Rectal smooth muscle tissue (tissue), 1 donor: Measurements from ENCODE around the gene SMPX.

Experiments used
- H3K27ac ChIP-seq: one replicate; pipeline ENCODE4 v1.7.0; 2013; ENCODE audit warnings: low read depth, low read length, inconsistent platforms
- H3K27me3 ChIP-seq: one replicate; pipeline ENCODE4 v1.7.0; 2013; ENCODE audit warnings: low read length; ENCODE audit not compliant: control insufficient read depth, insufficient read depth
- H3K36me3 ChIP-seq: one replicate; pipeline ENCODE4 v1.7.0; 2013; ENCODE audit warnings: low read length; ENCODE audit not compliant: control insufficient read depth, insufficient read depth
- H3K4me1 ChIP-seq: one replicate; pipeline ENCODE4 v1.7.0; 2013; ENCODE audit warnings: low read length; ENCODE audit not compliant: control insufficient read depth, insufficient read depth
- H3K4me3 ChIP-seq: one replicate; pipeline ENCODE4 v1.7.0; 2013; ENCODE audit warnings: low read length
- H3K9ac ChIP-seq: one replicate; pipeline ENCODE4 v1.7.0; 2013; ENCODE audit warnings: low read length

Gene SMPX

DNA sequence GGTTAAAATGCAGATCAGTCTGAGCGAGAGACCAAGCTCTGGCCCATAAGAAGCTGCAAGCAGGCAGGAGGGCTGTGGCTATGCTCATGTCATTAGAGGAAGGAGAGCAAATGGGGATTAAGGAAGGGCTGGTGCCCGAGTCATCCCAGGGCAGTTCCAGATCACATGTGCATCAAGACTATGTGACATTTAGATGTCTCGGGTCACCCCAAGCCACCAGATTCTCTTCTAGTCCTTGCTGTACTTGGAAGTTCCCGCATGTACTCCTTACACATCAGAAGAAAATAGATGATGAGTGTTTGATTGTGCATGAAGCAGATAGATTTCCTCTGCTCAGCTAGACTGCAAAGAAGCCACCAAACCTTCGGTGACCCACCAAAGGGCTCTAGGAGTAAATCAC is 57.6 kb downstream of the SMPX start:
- no peak overlapping the region for H3K4me3 ChIP-seq
- no peaks in the 10 kb centered on the region for H3K4me1 ChIP-seq
- no peak overlapping the region for H3K27ac ChIP-seq
- no peaks in the 10 kb centered on the region for H3K27me3 ChIP-seq
- no peaks in the 10 kb centered on the region for H3K36me3 ChIP-seq
- no peak overlapping the region for H3K9ac ChIP-seq

DNA sequence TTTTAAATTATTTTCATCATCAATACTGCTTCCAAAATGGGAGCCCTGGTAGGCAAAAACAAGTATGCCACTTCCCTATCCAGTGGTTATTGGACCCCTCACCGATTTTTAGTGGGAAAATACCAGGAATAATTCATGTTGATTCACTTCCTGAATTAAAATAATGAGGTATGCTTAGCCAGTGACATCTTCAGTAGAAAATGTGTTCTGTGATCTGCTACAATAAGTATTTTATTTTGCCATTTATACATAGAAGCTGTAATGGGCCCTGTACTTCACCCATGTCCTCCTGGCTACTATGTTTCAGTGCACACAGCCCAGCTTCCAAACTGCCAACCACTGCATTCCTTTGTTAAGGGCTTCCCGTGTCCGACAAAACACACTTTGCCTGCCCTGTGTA is 58.8 kb downstream of the SMPX start:
- H3K36me3 ChIP-seq: no peaks in the 10 kb centered on the region
- no peaks in the 10 kb centered on the region for H3K27me3 ChIP-seq
- H3K4me3 ChIP-seq: no peak overlapping the region

DNA sequence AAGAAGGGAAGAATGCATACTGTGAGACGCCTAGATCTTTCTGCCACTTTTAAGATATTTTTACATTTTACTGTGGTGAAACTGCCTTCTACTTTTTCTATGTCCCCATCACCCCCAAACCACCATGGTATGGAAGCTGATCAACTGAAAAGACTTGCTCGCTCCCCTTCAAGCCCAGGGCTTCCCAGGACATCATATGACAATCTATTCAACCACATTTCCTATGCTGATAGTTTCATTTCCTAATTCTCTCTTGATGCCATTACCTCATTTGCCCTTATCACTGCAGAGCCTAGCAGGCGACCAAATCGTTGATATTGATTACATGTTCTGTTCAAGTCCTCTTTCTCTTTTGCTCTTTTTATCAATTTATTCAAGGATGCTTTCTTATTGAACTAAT is 59.6 kb downstream of the SMPX start:
- Histone ChIP-seq H3K9ac (no peak overlapping the region), H3K27me3 (no peaks in the 10 kb centered on the region), H3K36me3 (no peaks in the 10 kb centered on the region), H3K27ac (no peak overlapping the region), H3K4me1 (no peaks in the 10 kb centered on the region), H3K4me3 (no peak overlapping the region)

More for the DNA sequence above, 58.8 kb downstream of the SMPX start:
- H3K9ac ChIP-seq: no peak overlapping the region
- no peaks in the 10 kb centered on the region for H3K4me1 ChIP-seq
- H3K27ac ChIP-seq: no peak overlapping the region

DNA sequence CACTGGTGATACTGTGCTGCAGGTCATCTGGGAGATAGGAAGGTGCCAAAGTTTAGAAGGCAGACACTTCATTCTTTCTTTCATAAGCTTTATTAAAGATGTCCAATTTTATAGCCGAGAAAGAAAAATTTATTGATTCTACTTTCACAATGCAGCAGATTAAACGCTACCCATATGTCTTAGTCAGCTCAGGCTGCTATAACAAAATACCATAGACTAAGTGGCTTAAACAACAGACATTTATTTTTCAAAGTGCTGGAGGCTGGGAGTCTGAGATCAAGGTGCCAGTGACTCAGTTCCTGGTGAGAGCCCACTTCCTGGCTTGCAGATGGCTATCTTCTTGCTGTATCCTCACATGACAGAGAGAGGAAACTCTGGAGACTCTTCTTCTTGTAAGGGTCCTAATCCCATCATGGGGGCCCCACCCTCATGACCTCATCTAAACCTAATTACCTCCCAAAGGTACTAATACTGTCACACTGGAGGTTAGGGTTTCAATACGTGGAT is 66.4 kb downstream of the SMPX start:
- Histone ChIP-seq H3K36me3 (no peaks in the 10 kb centered on the region), H3K4me1 (no peaks in the 10 kb centered on the region), H3K27ac (no peak overlapping the region), H3K27me3 (no peaks in the 10 kb centered on the region), H3K4me3 (no peak overlapping the region), H3K9ac (no peak overlapping the region)

DNA sequence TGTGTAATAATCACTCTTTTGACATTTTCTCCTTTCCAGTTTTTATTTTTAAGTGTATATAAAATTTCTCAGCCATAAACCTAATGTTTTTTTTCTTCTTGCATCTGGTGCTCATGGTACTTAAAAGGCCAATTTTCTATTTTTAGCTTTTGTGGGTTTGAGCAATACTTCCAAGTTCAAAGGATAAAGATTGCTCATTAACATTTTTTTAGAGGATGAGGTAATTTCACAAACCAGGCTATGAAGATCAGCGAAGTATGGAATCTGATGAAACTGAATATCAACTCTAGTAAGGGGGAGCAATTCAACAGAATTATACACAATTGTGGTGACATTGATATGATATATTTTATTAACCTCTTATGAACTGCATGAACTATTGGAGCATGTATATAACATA is 74.0 kb downstream of the SMPX start:
- Histone ChIP-seq H3K4me3 (no peak overlapping the region), H3K27me3 (no peaks in the 10 kb centered on the region), H3K9ac (no peak overlapping the region), H3K27ac (no peak overlapping the region), H3K36me3 (no peaks in the 10 kb centered on the region), H3K4me1 (no peaks in the 10 kb centered on the region)

DNA sequence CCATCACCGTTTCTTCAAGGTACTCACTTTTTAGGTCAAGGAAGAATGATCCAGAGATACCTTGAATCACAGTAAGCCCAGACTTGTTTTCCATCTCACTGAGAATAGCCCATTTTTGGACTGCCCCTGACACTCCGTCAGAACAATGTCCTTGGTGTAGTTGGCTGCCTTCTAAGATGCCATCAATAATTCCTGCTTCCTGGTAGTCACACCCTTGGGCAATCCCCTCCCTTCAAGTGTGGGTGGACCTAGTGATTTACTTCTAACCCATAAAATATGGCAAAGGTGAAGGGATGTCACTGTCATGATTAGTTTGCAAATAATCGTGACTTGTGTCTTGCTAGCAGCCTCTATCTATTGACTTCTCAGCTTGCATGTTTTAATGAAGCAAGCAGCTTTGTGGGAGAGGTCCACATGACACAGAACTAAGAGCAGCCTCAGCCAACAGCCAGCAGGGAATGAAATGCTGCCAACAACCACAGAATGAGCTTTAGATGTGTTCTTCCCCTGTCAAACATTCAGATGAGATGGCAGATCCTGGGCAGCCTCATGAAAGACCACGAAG is 79.8 kb downstream of the SMPX start:
- Histone ChIP-seq H3K27me3 (no peaks in the 10 kb centered on the region), H3K27ac (no peak overlapping the region), H3K36me3 (no peaks in the 10 kb centered on the region), H3K4me1 (no peaks in the 10 kb centered on the region), H3K9ac (no peak overlapping the region), H3K4me3 (no peak overlapping the region)

DNA sequence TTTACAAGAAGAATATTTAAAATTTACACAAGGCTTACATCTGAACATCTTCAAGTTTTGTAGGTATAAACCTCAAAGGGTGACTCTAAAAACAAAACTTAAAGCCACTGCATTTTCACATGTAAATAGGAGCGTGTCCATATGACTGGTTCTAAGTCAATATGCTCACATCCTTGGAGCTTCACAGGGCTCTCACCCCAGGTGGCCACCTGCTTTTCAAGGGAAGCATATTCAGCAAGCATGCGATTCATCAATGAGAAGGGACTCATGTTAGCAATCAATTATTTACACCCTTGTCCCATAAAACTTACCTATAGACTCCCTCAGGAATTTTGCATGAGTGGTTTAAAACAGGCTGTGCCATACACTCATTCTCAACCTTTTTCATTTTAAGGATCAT is 82.0 kb downstream of the SMPX start:
- Histone ChIP-seq H3K36me3 (no peaks in the 10 kb centered on the region), H3K27ac (no peak overlapping the region), H3K4me3 (no peak overlapping the region), H3K27me3 (no peaks in the 10 kb centered on the region), H3K4me1 (no peaks in the 10 kb centered on the region), H3K9ac (no peak overlapping the region)

DNA sequence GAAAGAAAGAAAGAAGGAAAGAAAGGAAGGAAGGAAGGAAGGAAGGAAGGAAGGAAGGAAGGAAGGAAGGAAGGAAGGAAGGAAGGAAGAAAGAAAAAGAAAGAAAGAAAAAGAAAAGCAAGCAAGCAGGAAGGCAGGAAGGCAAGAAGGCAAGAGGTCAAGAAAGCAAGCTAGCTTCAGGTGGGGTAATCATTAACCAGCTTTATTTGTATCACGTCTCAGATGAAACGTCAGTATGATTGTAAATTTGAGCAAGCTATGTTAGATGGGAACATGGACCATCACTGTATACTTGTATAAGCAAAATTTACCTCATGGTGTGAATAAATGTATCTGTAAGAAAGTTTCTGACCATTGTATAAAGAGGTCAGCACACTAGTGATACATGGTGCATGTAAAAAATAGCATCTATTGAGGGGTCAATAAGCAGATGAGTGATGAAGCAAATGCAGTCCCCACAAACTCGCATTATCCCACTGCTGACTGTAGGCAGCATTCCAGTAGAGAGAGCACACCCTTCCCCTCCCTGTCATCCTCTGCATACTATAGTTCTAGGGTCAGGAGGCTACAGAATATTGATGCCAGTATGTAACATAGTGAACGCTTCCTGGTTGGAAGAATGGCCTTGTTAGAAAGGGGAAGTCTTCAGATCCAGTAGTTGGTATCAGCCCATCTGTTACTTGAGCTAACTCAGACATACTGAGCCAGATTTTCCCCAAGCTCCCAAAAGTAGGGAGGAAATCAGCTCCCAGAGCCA is 83.3 kb downstream of the SMPX start:
- Histone ChIP-seq H3K9ac (no peak overlapping the region), H3K4me3 (no peak overlapping the region), H3K36me3 (no peaks in the 10 kb centered on the region), H3K4me1 (no peaks in the 10 kb centered on the region), H3K27me3 (no peaks in the 10 kb centered on the region), H3K27ac (no peak overlapping the region)

DNA sequence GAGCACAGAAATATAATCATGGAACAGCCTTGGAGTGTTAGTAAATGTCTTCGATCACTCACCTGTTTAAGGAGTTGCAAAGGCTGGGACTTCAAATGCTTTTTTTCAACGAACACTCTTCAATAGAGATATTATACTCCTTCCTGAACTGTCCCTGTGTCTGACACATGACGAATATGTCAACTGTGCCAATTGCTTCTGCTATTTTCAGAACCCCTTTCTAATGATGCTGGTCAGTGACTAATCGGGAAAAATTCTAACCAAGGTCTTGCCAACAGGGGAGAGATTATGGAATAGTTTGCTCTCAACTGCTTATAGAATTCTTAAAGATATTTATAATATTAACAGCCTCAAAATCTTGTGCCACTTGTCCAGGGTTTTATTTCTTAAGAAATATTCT is 91.2 kb downstream of the SMPX start:
- no peaks in the 10 kb centered on the region for H3K4me1 ChIP-seq
- no peaks in the 10 kb centered on the region for H3K36me3 ChIP-seq
- H3K27ac ChIP-seq: no peak overlapping the region
- H3K27me3 ChIP-seq: no peaks in the 10 kb centered on the region
- no peak overlapping the region for H3K4me3 ChIP-seq
- H3K9ac ChIP-seq: no peak overlapping the region

DNA sequence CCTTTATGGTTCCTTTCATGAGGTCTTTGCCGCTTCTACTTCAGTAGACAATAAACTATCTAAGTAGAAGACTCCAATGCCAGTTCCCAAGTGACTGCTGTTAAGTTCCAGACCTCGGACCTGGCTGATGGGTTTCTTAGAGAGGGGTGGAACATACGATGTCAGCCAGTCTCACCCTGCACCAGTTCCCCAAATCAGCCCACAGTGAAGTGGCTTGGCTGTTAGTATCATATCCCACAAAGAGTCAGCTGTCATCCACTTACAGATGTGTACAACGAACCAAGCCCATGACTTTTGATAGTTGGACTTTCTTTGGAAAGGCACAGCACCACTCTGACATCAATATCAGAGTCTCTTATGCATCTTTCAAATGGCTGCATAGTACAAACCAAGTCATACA is 91.7 kb downstream of the SMPX start:
- H3K4me3 ChIP-seq: no peak overlapping the region
- H3K27ac ChIP-seq: no peak overlapping the region
- no peaks in the 10 kb centered on the region for H3K4me1 ChIP-seq
- H3K36me3 ChIP-seq: no peaks in the 10 kb centered on the region
- no peaks in the 10 kb centered on the region for H3K27me3 ChIP-seq
- H3K9ac ChIP-seq: no peak overlapping the region

DNA sequence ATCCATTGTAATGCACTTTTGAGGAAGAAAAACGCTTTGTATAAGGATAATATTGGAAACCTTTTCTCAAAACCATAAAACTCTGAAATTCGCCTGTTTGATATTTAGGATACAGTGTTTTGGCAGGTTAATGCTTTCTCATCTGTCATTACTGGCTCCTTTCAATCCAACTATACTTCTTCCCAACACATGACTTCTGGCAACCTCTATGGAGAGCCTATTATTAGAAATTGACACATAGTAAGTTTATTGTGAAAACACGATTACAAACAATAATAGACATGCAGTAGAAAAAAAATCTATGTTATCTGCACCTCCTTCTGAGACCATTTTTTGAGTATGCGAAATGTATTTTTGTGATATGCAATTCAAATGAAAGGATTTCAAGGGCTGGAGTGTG is 95.2 kb downstream of the SMPX start:
- Histone ChIP-seq H3K4me3 (no peak overlapping the region), H3K9ac (no peak overlapping the region), H3K27ac (no peak overlapping the region), H3K27me3 (no peaks in the 10 kb centered on the region), H3K4me1 (no peaks in the 10 kb centered on the region), H3K36me3 (no peaks in the 10 kb centered on the region)

DNA sequence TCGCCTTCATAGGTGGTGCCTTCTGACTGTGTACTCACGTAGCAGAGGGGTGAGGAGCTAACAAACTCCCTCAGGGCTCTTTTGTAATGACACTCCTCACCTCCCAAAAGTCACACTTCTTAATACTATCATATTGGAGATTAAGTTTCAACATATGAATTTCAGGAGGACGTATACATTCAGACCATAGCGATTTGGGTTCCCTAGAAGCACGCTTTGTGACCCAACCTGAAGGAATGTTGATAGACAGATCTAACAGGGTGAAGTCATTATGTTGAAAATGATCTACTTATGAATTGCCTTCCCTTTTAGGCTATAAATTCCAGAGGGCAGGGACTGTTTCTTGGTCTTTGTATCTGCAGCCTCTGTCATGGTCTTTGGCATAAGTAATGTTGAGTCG is 96.6 kb downstream of the SMPX start:
- no peak overlapping the region for H3K9ac ChIP-seq
- no peaks in the 10 kb centered on the region for H3K4me1 ChIP-seq
- no peaks in the 10 kb centered on the region for H3K36me3 ChIP-seq
- H3K4me3 ChIP-seq: no peak overlapping the region
- H3K27me3 ChIP-seq: peaks cover 6% of the 10 kb centered on the region
- no peak overlapping the region for H3K27ac ChIP-seq

DNA sequence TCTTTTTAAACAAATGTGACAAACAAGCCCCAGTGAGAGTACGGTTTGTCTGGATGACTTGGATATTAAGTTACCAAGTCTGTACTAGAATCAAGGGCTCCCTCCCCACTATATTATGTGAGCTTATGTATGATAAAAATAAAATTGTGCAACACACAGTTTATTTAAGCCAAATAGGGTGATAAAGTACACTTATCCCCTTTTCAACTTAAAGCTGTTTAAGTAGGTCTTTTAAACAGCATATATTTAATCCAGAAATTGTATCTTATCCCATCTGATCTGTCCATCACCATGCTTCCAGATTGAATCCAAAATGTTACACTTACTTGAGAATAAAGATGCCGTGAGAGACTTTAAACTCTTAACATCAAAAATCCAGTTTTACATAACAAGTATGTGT is 97.8 kb downstream of the SMPX start:
- Histone ChIP-seq H3K4me3 (no peak overlapping the region), H3K36me3 (no peaks in the 10 kb centered on the region), H3K27me3 (peaks cover 7% of the 10 kb centered on the region), H3K4me1 (no peaks in the 10 kb centered on the region), H3K27ac (no peak overlapping the region), H3K9ac (no peak overlapping the region)
